ENCODE results near the gene TBC1D8. TPM values are rescaled to one million over a fixed set of nuclear protein-coding genes. Genes with fewer than 3 reads are reported as not detected.

TBC1D8 gene
- total RNA-seq, 8 experiments from 2014 or later = 4.7 to 14.3 (median 10.9) TPM

GRCh38 chr2:101146535-101146934, 4.6 kb downstream of the TBC1D8 start:
- WGBS, 10 experiments = 9 to 100% (median 53%) methylated on average over 1 to 2 of the region's 2 CpGs; no CpG with 5 or more reads in 2 of the 10 experiments
- ATAC-seq (replicated peaks in 6 of 8) = peak in 1 of 8 experiments; percentile 4
- H3K27ac ChIP-seq = no peak overlapping the region
- in situ Hi-C loops (cut with MboI; ENCODE audit: low pct_unique_long_range_greater_than_20kb in 2 of 9, low sequenced_read_pairs in 9 of 9, unreplicated experiment in 9 of 9) = no loop called here
- no peak overlapping the region for H3K4me3 ChIP-seq
- peaks cover 6 to 10% of the 10 kb centered on the region in 2 donors for H3K4me1 ChIP-seq (replicated peaks in 1 of 2)

- Histone ChIP-seq H3K27ac (no peak overlapping the region), H3K4me1 (replicated peaks in 1 of 2) (peaks cover 6 to 9% of the 10 kb centered on the region in 2 donors), H3K4me3 (no peak overlapping the region)
- in situ Hi-C loops (cut with MboI; ENCODE audit: low pct_unique_long_range_greater_than_20kb in 2 of 9, low sequenced_read_pairs in 9 of 9, unreplicated experiment in 9 of 9) = no loop called here
- ATAC-seq (replicated peaks in 6 of 8) = no peak
- 45 to 100% (median 54%) methylated on average over 1 to 2 of the region's 2 CpGs; no CpG with 5 or more reads in 4 of the 10 experiments for WGBS, 10 experiments
Observed at GRCh38 chr2:101145406-101145805, 5.8 kb downstream of the TBC1D8 start.

GRCh38 chr2:101142163-101142562, 9.0 kb downstream of the TBC1D8 start:
- Histone ChIP-seq H3K4me1 (replicated peaks in 1 of 2) (no peaks in the 10 kb centered on the region), H3K27ac (no peak overlapping the region), H3K4me3 (no peak overlapping the region)
- in situ Hi-C loops (cut with MboI; ENCODE audit: low pct_unique_long_range_greater_than_20kb in 2 of 9, low sequenced_read_pairs in 9 of 9, unreplicated experiment in 9 of 9) = no loop called here
- no peak for ATAC-seq (replicated peaks in 6 of 8)
- 88 to 100% (median 92%) methylated on average over 1 to 2 of the region's 2 CpGs; no CpG with 5 or more reads in 4 of the 10 experiments for WGBS, 10 experiments

GRCh38 chr2:101140978-101141655, 10.1 kb downstream of the TBC1D8 start:
- in situ Hi-C loops (cut with MboI; ENCODE audit: low pct_unique_long_range_greater_than_20kb in 2 of 9, low sequenced_read_pairs in 9 of 9, unreplicated experiment in 9 of 9) = no loop called here
- Histone ChIP-seq H3K4me1 (replicated peaks in 1 of 2) (no peaks in the 10 kb centered on the region), H3K4me3 (no peak overlapping the region), H3K27ac (no peak overlapping the region)
- WGBS, 10 experiments = 20 to 100% (median 76%) methylated on average over 1 to 7 of the region's 7 CpGs
- no peak for ATAC-seq (replicated peaks in 6 of 8)

- Histone ChIP-seq H3K27ac (no peak overlapping the region), H3K4me3 (no peak overlapping the region), H3K4me1 (replicated peaks in 1 of 2) (no peaks in the 10 kb centered on the region)
- in situ Hi-C loops (cut with MboI; ENCODE audit: low pct_unique_long_range_greater_than_20kb in 2 of 9, low sequenced_read_pairs in 9 of 9, unreplicated experiment in 9 of 9) = no loop called here
- no peak for ATAC-seq (replicated peaks in 6 of 8)
- WGBS, 10 experiments = 26 to 100% (median 84%) methylated on average over 2 to 7 of the region's 7 CpGs; no CpG with 5 or more reads in 1 of the 10 experiments
Observed at GRCh38 chr2:101140237-101140636, 10.9 kb downstream of the TBC1D8 start.

GRCh38 chr2:101139495-101139894, 11.7 kb downstream of the TBC1D8 start:
- ATAC-seq (replicated peaks in 6 of 8) = no peak
- H3K27ac ChIP-seq = no peak overlapping the region
- WGBS, 10 experiments = 48 to 100% (median 90%) methylated on average over 1 to 4 of the region's 4 CpGs; no CpG with 5 or more reads in 4 of the 10 experiments
- H3K4me3 ChIP-seq = no peak overlapping the region
- in situ Hi-C loops (cut with MboI; ENCODE audit: low pct_unique_long_range_greater_than_20kb in 2 of 9, low sequenced_read_pairs in 9 of 9, unreplicated experiment in 9 of 9) = no loop called here
- H3K4me1 ChIP-seq (replicated peaks in 1 of 2) = no peaks in the 10 kb centered on the region

GRCh38 chr2:101135412-101136296, 15.5 kb downstream of the TBC1D8 start:
- H3K4me1 ChIP-seq (replicated peaks in 1 of 2) = no peaks in the 10 kb centered on the region
- in situ Hi-C loops (cut with MboI; ENCODE audit: low pct_unique_long_range_greater_than_20kb in 2 of 9, low sequenced_read_pairs in 9 of 9, unreplicated experiment in 9 of 9) = no loop called here
- no peak overlapping the region for H3K4me3 ChIP-seq
- ATAC-seq (replicated peaks in 6 of 8) = peak in 2 of 8 experiments; percentile 25 to 50
- no peak overlapping the region for H3K27ac ChIP-seq
- 57 to 100% (median 85%) methylated on average over 1 to 9 of the region's 9 CpGs; no CpG with 5 or more reads in 1 of the 10 experiments for WGBS, 10 experiments

- no peaks in the 10 kb centered on the region for H3K4me1 ChIP-seq (replicated peaks in 1 of 2)
- H3K4me3 ChIP-seq = no peak overlapping the region
- H3K27ac ChIP-seq = no peak overlapping the region
- in situ Hi-C loops (cut with MboI; ENCODE audit: low pct_unique_long_range_greater_than_20kb in 2 of 9, low sequenced_read_pairs in 9 of 9, unreplicated experiment in 9 of 9) = no loop called here
- WGBS, 10 experiments = 73 to 100% (median 100%) methylated on average over 1 to 2 of the region's 2 CpGs; no CpG with 5 or more reads in 5 of the 10 experiments
- ATAC-seq (replicated peaks in 6 of 8) = no peak
Observed at GRCh38 chr2:101133492-101134100, 17.6 kb downstream of the TBC1D8 start.

- ATAC-seq (replicated peaks in 6 of 8) = no peak
- in situ Hi-C loops (cut with MboI; ENCODE audit: low pct_unique_long_range_greater_than_20kb in 2 of 9, low sequenced_read_pairs in 9 of 9, unreplicated experiment in 9 of 9) = no loop called here
- 29 to 100% (median 90%) methylated on average over 1 to 2 of the region's 2 CpGs for WGBS, 10 experiments
- H3K27ac ChIP-seq = no peak overlapping the region
- no peaks in the 10 kb centered on the region for H3K4me1 ChIP-seq (replicated peaks in 1 of 2)
- H3K4me3 ChIP-seq = no peak overlapping the region
Observed at GRCh38 chr2:101132202-101132601, 19.0 kb downstream of the TBC1D8 start.

GRCh38 chr2:101130081-101130480, 21.1 kb downstream of the TBC1D8 start:
- no peak for ATAC-seq (replicated peaks in 6 of 8)
- Histone ChIP-seq H3K4me1 (replicated peaks in 1 of 2) (no peaks in the 10 kb centered on the region), H3K4me3 (no peak overlapping the region), H3K27ac (no peak overlapping the region)
- WGBS, 10 experiments = 80 to 91% (median 85%) methylated on average over 1 to 9 of the region's 13 CpGs; no CpG with 5 or more reads in 4 of the 10 experiments
- in situ Hi-C loops (cut with MboI; ENCODE audit: low pct_unique_long_range_greater_than_20kb in 2 of 9, low sequenced_read_pairs in 9 of 9, unreplicated experiment in 9 of 9) = no loop called here

- WGBS, 10 experiments = 0 to 100% (median 89%) methylated on average over 1 to 4 of the region's 5 CpGs; no CpG with 5 or more reads in 2 of the 10 experiments
- Histone ChIP-seq H3K4me3 (no peak overlapping the region), H3K4me1 (replicated peaks in 1 of 2) (peaks cover 0 to 3% of the 10 kb centered on the region in 2 donors), H3K27ac (no peak overlapping the region)
- in situ Hi-C loops (cut with MboI; ENCODE audit: low pct_unique_long_range_greater_than_20kb in 2 of 9, low sequenced_read_pairs in 9 of 9, unreplicated experiment in 9 of 9) = no loop called here
- ATAC-seq (replicated peaks in 6 of 8) = no peak
Observed at GRCh38 chr2:101127319-101128056, 23.7 kb downstream of the TBC1D8 start.

GRCh38 chr2:101125808-101126207, 25.4 kb downstream of the TBC1D8 start:
- no peak overlapping the region for H3K4me3 ChIP-seq
- H3K27ac ChIP-seq = no peak overlapping the region
- no peak for ATAC-seq (replicated peaks in 6 of 8)
- in situ Hi-C loops (cut with MboI; ENCODE audit: low pct_unique_long_range_greater_than_20kb in 2 of 9, low sequenced_read_pairs in 9 of 9, unreplicated experiment in 9 of 9) = no loop called here
- WGBS, 10 experiments = 49 to 100% (median 90%) methylated on average over 2 to 3 of the region's 3 CpGs; no CpG with 5 or more reads in 1 of the 10 experiments
- peaks cover 0 to 3% of the 10 kb centered on the region in 2 donors for H3K4me1 ChIP-seq (replicated peaks in 1 of 2)
